Upper lobe of right lung (tissue), 1 donor: ENCODE measurements around the gene NLN. TPM values are rescaled to one million over a fixed set of nuclear protein-coding genes. Genes with fewer than 3 reads are reported as not detected.

Source experiments
- ATAC-seq: fragments of 200-7000 bp; cut with Tn5 transposase; one replicate; pipeline ENCODE4 v1.9.1; 2020; ENCODE audit warnings: mild to moderate bottlenecking, moderate library complexity
- DNase-seq: peaks from one replicate; pipeline ENCODE4 v3.0.0-alpha.2; 2020
- H3K27ac ChIP-seq: fragments of 200-600 bp; one replicate; pipeline ENCODE4 v1.8.0; 2022
- H3K27me3 ChIP-seq: fragments of 200-600 bp; one replicate; pipeline ENCODE4 v1.8.0; 2022; ENCODE audit warnings: mild to moderate bottlenecking
- H3K36me3 ChIP-seq: fragments of 200-600 bp; one replicate; pipeline ENCODE4 v1.8.0; 2022
- H3K4me1 ChIP-seq: fragments of 200-600 bp; one replicate; pipeline ENCODE4 v1.8.0; 2022
- H3K4me3 ChIP-seq: fragments of 200-600 bp; one replicate; pipeline ENCODE4 v1.8.0; 2022; ENCODE audit warnings: mild to moderate bottlenecking
- H3K9me3 ChIP-seq: fragments of 200-600 bp; one replicate; pipeline ENCODE4 v1.8.0; 2022
- intact Hi-C: fragments of 100-400 bp; cut with DNase I; formaldehyde crosslinking; loops from one replicate; pipeline ENCODE4 v1.11.0; 2022
- total RNA-seq: library from RNA; stranded (reverse); fragmentation: NEBNext Ultra II Directional; extraction: Animal tissue kit (Norgen Biotek cat#: 25700); gene quantifications from one replicate; pipeline ENCODE4 v1.2.1, GENCODE V29; 2021
- TF ChIP-seq, protein P1 (sequence below): fragments of 200-600 bp; IDR thresholded peaks from one replicate; pipeline ENCODE4 v1.8.0; 2022; ENCODE audit warnings: antibody characterized with exemption
- donor health status: DM: no; HTN: yes; CAD: no; lungs with severe emphysema.

NLN gene
- total RNA-seq, 1 donor from 2014 or later: 15.8 TPM

DNA sequence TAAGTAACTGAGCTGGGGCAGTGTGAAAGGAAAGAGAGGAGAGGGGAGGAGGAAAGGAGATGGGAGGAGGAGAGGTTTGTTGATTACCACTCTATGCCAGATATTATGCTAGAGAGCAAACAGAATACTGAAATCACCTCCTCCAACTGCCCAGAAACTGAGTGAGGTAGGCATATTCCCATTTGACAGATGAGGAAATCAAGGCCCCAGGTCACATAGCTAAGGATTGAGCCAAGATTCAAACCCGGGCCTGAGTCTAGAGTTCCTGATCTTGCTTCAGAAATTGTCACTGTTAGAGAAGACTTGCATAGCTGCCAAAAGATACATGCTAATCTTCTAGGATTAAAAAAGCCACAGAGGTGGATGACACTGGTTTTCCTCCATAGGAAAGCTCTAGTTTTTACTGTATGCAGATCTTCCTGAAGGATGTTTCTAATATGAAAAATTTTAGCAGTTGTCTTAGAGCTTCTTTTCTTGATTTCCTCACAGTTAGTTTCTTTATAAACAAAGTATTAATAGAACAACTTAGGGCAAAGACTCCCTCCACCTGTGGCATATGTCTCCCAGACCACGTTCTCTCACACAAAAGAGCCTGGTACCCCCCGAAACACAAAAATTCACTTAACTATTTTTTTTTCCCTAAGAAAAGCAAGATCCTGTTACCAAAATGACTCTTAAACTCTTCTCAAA, 97.4 kb downstream of the NLN start:
- Histone ChIP-seq H3K36me3 (no peaks in the 10 kb centered on the region), H3K4me1 (no peaks in the 10 kb centered on the region), H3K27ac (no peak overlapping the region), H3K4me3 (no peak overlapping the region), H3K27me3 (no peaks in the 10 kb centered on the region), H3K9me3 (no peaks in the 10 kb centered on the region)
- ATAC-seq: no peak
- DNase-seq: no peak
- intact Hi-C loops: no loop called here
- TF ChIP-seq, protein P1, sequence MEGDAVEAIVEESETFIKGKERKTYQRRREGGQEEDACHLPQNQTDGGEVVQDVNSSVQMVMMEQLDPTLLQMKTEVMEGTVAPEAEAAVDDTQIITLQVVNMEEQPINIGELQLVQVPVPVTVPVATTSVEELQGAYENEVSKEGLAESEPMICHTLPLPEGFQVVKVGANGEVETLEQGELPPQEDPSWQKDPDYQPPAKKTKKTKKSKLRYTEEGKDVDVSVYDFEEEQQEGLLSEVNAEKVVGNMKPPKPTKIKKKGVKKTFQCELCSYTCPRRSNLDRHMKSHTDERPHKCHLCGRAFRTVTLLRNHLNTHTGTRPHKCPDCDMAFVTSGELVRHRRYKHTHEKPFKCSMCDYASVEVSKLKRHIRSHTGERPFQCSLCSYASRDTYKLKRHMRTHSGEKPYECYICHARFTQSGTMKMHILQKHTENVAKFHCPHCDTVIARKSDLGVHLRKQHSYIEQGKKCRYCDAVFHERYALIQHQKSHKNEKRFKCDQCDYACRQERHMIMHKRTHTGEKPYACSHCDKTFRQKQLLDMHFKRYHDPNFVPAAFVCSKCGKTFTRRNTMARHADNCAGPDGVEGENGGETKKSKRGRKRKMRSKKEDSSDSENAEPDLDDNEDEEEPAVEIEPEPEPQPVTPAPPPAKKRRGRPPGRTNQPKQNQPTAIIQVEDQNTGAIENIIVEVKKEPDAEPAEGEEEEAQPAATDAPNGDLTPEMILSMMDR: no peak

- ATAC-seq: no peak
- Histone ChIP-seq H3K4me1 (no peaks in the 10 kb centered on the region), H3K27me3 (no peaks in the 10 kb centered on the region), H3K4me3 (no peak overlapping the region), H3K9me3 (no peaks in the 10 kb centered on the region), H3K36me3 (no peaks in the 10 kb centered on the region), H3K27ac (no peak overlapping the region)
- no peak for DNase-seq
- intact Hi-C loops: no loop called here
- TF ChIP-seq, protein P1: no peak
These were observed 97.9 kb downstream of the NLN start for GRCh38 chr5:65819905-65820240.

- H3K36me3 ChIP-seq: no peaks in the 10 kb centered on the region
- no peaks in the 10 kb centered on the region for H3K27me3 ChIP-seq
- H3K4me3 ChIP-seq: no peak overlapping the region
- no peaks in the 10 kb centered on the region for H3K9me3 ChIP-seq
- intact Hi-C loops: no loop called here
- no peak overlapping the region for H3K27ac ChIP-seq
- DNase-seq (no peak), ATAC-seq (no peak)
- TF ChIP-seq, protein P1: no peak
- no peaks in the 10 kb centered on the region for H3K4me1 ChIP-seq
These were observed 98.4 kb downstream of the NLN start for GRCh38 chr5:65820373-65820772.

DNA sequence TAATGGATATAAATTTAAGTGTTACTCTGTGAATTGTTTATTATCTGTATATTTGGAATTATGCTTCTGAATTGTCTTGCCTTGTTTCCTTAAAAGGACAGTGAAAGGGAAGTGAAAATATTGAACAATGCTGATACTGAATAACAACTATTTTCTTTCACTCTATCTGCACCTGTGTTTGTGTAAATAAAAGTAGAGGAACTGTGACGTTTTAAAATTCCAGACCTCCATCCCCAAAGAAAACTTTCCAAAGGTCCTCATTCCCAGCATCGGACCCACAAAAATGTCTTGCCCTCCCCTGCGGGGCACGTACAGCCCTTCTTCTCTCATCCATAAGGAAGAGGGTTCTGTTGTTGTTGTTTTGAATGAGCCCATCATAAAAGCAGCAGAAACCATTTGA, 100.0 kb downstream of the NLN start:
- Histone ChIP-seq H3K4me3 (no peak overlapping the region), H3K9me3 (no peaks in the 10 kb centered on the region), H3K36me3 (no peaks in the 10 kb centered on the region), H3K27me3 (no peaks in the 10 kb centered on the region), H3K27ac (no peak overlapping the region), H3K4me1 (no peaks in the 10 kb centered on the region)
- no peak for ATAC-seq
- TF ChIP-seq, protein P1: no peak
- intact Hi-C loops: no loop called here
- no peak for DNase-seq

DNA sequence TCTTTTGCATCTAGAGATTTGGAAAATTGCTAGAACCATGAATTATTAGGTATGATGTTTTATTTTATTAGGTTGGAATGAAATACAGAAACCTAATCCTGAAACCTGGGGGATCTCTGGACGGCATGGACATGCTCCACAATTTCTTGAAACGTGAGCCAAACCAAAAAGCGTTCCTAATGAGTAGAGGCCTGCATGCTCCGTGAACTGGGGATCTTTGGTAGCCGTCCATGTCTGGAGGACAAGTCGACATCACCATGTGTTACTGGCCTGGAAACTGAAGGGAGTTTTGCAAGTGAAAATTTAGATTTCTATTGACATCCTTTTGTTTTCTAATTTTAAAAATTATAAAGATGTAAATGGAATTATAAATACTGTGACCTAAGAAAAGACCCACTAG, 100.7 kb downstream of the NLN start:
- Histone ChIP-seq H3K4me3 (no peak overlapping the region), H3K27ac (no peak overlapping the region), H3K9me3 (no peaks in the 10 kb centered on the region), H3K27me3 (no peaks in the 10 kb centered on the region), H3K36me3 (no peaks in the 10 kb centered on the region), H3K4me1 (no peaks in the 10 kb centered on the region)
- TF ChIP-seq, protein P1: no peak
- intact Hi-C loops: no loop called here
- ATAC-seq: no peak
- DNase-seq: no peak

DNA sequence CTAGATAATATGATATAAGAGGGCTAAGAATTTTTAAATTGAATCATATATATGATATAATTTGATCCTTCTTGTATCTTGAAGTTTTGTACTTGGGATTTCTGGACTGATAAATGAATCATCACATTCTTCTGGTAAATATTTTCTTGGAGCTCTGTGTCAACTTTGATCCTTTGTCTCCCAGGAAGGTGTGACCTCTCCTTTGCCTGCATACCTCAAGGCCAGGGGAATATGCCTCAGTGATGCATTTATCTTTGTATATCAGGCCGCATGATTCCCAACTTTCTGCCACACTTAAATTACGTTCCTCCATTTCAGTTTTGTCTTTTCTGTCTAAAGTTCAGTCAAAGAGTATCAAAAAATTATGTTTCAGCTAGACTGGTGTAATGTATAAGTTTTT, 101.2 kb downstream of the NLN start:
- Histone ChIP-seq H3K4me3 (no peak overlapping the region), H3K4me1 (no peaks in the 10 kb centered on the region), H3K9me3 (no peaks in the 10 kb centered on the region), H3K36me3 (no peaks in the 10 kb centered on the region), H3K27ac (no peak overlapping the region), H3K27me3 (no peaks in the 10 kb centered on the region)
- intact Hi-C loops: no loop called here
- DNase-seq (no peak), ATAC-seq (no peak)
- TF ChIP-seq, protein P1: no peak
